SU-DHL-6 (cell line): ENCODE results near the gene F2.

Experiments
- EZH2phosphoT487 ChIP-seq: fragments of 200-600 bp; sonication (generic), shearing (Covaris generic); conservative IDR thresholded peaks from 2 replicates; pipeline ENCODE4 v1.6.1; 2018; ENCODE audit warnings: mild to moderate bottlenecking, antibody characterized with exemption, low read length, moderate library complexity, mixed read lengths
- TF ChIP-seq, protein P1 (sequence below): fragments of 200-600 bp; sonication (generic); IDR thresholded peaks from one replicate; pipeline ENCODE4 v1.5.1; 2017; ENCODE audit warnings: antibody characterized with exemption, mild to moderate bottlenecking, low read length, moderate library complexity; ENCODE audit not compliant: insufficient read depth, poor library complexity, severe bottlenecking

- TF ChIP-seq, protein P1, sequence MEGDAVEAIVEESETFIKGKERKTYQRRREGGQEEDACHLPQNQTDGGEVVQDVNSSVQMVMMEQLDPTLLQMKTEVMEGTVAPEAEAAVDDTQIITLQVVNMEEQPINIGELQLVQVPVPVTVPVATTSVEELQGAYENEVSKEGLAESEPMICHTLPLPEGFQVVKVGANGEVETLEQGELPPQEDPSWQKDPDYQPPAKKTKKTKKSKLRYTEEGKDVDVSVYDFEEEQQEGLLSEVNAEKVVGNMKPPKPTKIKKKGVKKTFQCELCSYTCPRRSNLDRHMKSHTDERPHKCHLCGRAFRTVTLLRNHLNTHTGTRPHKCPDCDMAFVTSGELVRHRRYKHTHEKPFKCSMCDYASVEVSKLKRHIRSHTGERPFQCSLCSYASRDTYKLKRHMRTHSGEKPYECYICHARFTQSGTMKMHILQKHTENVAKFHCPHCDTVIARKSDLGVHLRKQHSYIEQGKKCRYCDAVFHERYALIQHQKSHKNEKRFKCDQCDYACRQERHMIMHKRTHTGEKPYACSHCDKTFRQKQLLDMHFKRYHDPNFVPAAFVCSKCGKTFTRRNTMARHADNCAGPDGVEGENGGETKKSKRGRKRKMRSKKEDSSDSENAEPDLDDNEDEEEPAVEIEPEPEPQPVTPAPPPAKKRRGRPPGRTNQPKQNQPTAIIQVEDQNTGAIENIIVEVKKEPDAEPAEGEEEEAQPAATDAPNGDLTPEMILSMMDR = no peak
- no peak for TF ChIP-seq EZH2phosphoT487
Observed at GRCh38 chr11:46776878-46777277, 57.9 kb downstream of the F2 start.
